Endothelial cell of umbilical vein (primary cell): ENCODE data around the gene CABP5. TPM values are rescaled to one million over a fixed set of nuclear protein-coding genes. Genes with fewer than 3 reads are reported as not detected.

ENCODE experiments used
- BruUV-seq: library from RNA; stranded (reverse); fragments of 400-500 nt; replicated peaks from 2 replicates; lab custom pipeline; 2021; lab: Mats Ljungman, UMichigan
- CTCF ChIA-PET: fragments of 300-600, 350-600 bp; sonication (Branson Sonifier 250); formaldehyde crosslinking; loops from one replicate; lab custom pipeline; 2021; ENCODE audit warnings: antibody characterized with exemption, inconsistent platforms; lab: Charles Lee
- POLR2A ChIA-PET: fragments of 300-600, 350-600 bp; sonication (Branson Sonifier 250); formaldehyde crosslinking; loops from one replicate; lab custom pipeline; 2021; ENCODE audit warnings: antibody characterized with exemption, inconsistent platforms; lab: Charles Lee
- DNase-seq: peaks from one replicate; pipeline ENCODE4 v3.0.0-alpha.2; 2011; ENCODE audit warnings: low read depth, low spot score
- FAIRE-seq: peaks from 2 replicates; lab custom pipeline; 2011; peaks lifted over from hg19 to GRCh38; lab: Jason Lieb, UNC
- H2AFZ ChIP-seq: 2 replicates; pipeline ENCODE4 v1.6.0; 2012; ENCODE audit warnings: low read depth, low read length, control low read depth, inconsistent platforms
- H3K27ac ChIP-seq: 2 replicates; pipeline ENCODE4 v1.5.1; 2011; ENCODE audit warnings: low read depth, mild to moderate bottlenecking, control low read depth, low read length, moderate library complexity; ENCODE audit not compliant: insufficient read depth
- H3K27me3 ChIP-seq, 2 experiments: 2 replicates each; pipeline versions ENCODE4 v1.6.0 to v1.6.1; 2011; ENCODE audit warnings: low read length in 2 of 2, mixed read lengths in 1 of 2; ENCODE audit not compliant: control insufficient read depth in 2 of 2, insufficient read depth in 2 of 2
- H3K36me3 ChIP-seq, 2 experiments: 2 replicates in 1 of 2; 3 replicates in 1 of 2; pipeline ENCODE4 v1.5.1; 2011; ENCODE audit warnings: low read length in 2 of 2, mild to moderate bottlenecking in 1 of 2, moderate library complexity in 1 of 2; ENCODE audit not compliant: control insufficient read depth in 2 of 2, insufficient read depth in 2 of 2; ENCODE audit errors: extremely low read depth in 1 of 2
- H3K4me1 ChIP-seq: 3 replicates; pipeline ENCODE4 v1.5.1; 2011; ENCODE audit warnings: mild to moderate bottlenecking, low read length; ENCODE audit not compliant: control insufficient read depth, insufficient read depth; ENCODE audit errors: extremely low read depth
- H3K4me2 ChIP-seq: 2 replicates; pipeline ENCODE4 v1.6.1; 2011; ENCODE audit warnings: low read length, control low read depth, mixed read lengths; ENCODE audit not compliant: insufficient read depth
- H3K4me3 ChIP-seq, 3 experiments: fragments of 200-600 bp in 1 of 3; sonication (generic), shearing (Covaris generic) in 1 of 3; replicated peaks in 1 of 3; 2 replicates each; pipeline ENCODE4 v1.5.1; 2011 to 2016; ENCODE audit warnings: control low read depth in 3 of 3, low read length in 3 of 3, mild to moderate bottlenecking in 2 of 3, inconsistent platforms in 1 of 3, low read depth in 1 of 3, moderate library complexity in 1 of 3; ENCODE audit not compliant: insufficient read depth in 1 of 3
- H3K79me2 ChIP-seq: 2 replicates; pipeline ENCODE4 v1.6.0; 2012; ENCODE audit warnings: low read length, inconsistent platforms; ENCODE audit not compliant: control insufficient read depth, insufficient read depth
- H3K9ac ChIP-seq: replicated peaks from 2 replicates; pipeline ENCODE3; 2011; ENCODE audit warnings: low read length, control low read depth; ENCODE audit not compliant: insufficient read depth; ENCODE audit errors: extremely low read depth
- H3K9me1 ChIP-seq: replicated peaks from 3 replicates; pipeline ENCODE4 v1.6.0; 2011; ENCODE audit warnings: mild to moderate bottlenecking, low read length; ENCODE audit not compliant: control insufficient read depth, insufficient read depth; ENCODE audit errors: extremely low read depth
- H3K9me3 ChIP-seq: replicated peaks from 2 replicates; pipeline ENCODE4 v1.5.1; 2012; ENCODE audit warnings: low read length, inconsistent platforms; ENCODE audit not compliant: control insufficient read depth, insufficient read depth
- H4K20me1 ChIP-seq: replicated peaks from 2 replicates; pipeline ENCODE3; 2011; ENCODE audit warnings: mild to moderate bottlenecking, low read length; ENCODE audit not compliant: control insufficient read depth, insufficient read depth; ENCODE audit errors: extremely low read depth
- CTCF ChIP-seq, 2 donors: IDR thresholded peaks; 1 replicate in 1 of 2; 2 replicates in 1 of 2; pipeline ENCODE4 v1.5.1; 2011; ENCODE audit warnings: low read length in 2 of 2, mild to moderate bottlenecking in 2 of 2, moderate library complexity in 2 of 2, control low read depth in 1 of 2, inconsistent platforms in 1 of 2, low read depth in 1 of 2; ENCODE audit not compliant: insufficient read depth in 1 of 2; ENCODE audit errors: extremely low read depth in 1 of 2
- EZH2 ChIP-seq: IDR thresholded peaks from 2 replicates; pipeline ENCODE4 v1.6.1; 2012; ENCODE audit warnings: borderline replicate concordance, low read depth, mild to moderate bottlenecking, moderate library complexity, low read length, inconsistent platforms; ENCODE audit not compliant: severe bottlenecking
- FOS ChIP-seq: IDR thresholded peaks from 2 replicates; pipeline ENCODE4 v1.6.1; 2011; ENCODE audit warnings: mild to moderate bottlenecking, low read length, moderate library complexity, borderline replicate concordance; ENCODE audit not compliant: insufficient read depth
- GATA2 ChIP-seq: IDR thresholded peaks from 2 replicates; pipeline ENCODE4 v1.7.0; 2011; ENCODE audit warnings: low read depth, mild to moderate bottlenecking, moderate library complexity, mixed read lengths, low read length; ENCODE audit not compliant: insufficient read length, insufficient read depth
- JUN ChIP-seq: IDR thresholded peaks from 2 replicates; pipeline ENCODE4 v1.6.1; 2011; ENCODE audit warnings: borderline replicate concordance, low read depth; ENCODE audit not compliant: insufficient read length, insufficient read depth
- MAX ChIP-seq: IDR thresholded peaks from 2 replicates; pipeline ENCODE4 v1.6.1; 2011; ENCODE audit not compliant: insufficient read depth, insufficient read length
- MYC ChIP-seq: IDR thresholded peaks from one replicate; pipeline ENCODE4 v1.6.1; 2011; ENCODE audit warnings: mild to moderate bottlenecking, low read depth, low read length
- POLR2A ChIP-seq: IDR thresholded peaks from 2 replicates; pipeline ENCODE4 v1.6.1; 2012; ENCODE audit warnings: low read depth, mild to moderate bottlenecking, control low read depth, low read length
- POLR2AphosphoS5 ChIP-seq: IDR thresholded peaks from 2 replicates; pipeline ENCODE4 v1.6.1; 2012; ENCODE audit warnings: low read depth, mild to moderate bottlenecking, control low read depth, low read length, moderate library complexity; ENCODE audit not compliant: insufficient read depth
- dilution Hi-C: fragments of 300-500 bp; cut with MboI; formaldehyde crosslinking; loops from one replicate; pipeline ENCODE4 v1.15.0; 2019; ENCODE audit warnings: low sequenced_read_pairs; ENCODE audit not compliant: extremely low pct_ligation_motif_present
- intact Hi-C: fragments of 100-400 bp; cut with micrococcal nuclease; formaldehyde crosslinking; loops from one replicate; pipeline ENCODE4 v1.10.0; 2022
- polyA plus RNA-seq, 4 experiments: library from polyadenylated mRNA; depleted of rRNA in 3 of 4; stranded (reverse) in 3 of 4; unstranded in 1 of 4; fragments of >200 nt; gene quantifications; 2 replicates each; pipeline versions ENCODE4 v1.2.1 to v1.2.3, GENCODE V29; 2011 to 2012; ENCODE audit warnings: missing spikeins in 1 of 4
- total RNA-seq: library from RNA; stranded (reverse); gene quantifications from 2 replicates; pipeline ENCODE4 v1.2.3, GENCODE V29; 2021

CABP5 gene
- total and polyA plus RNA-seq, 2 donors (not counting 3 experiments of a cell fraction or from before 2014, with no cell fraction given) = not detected

GRCh38 chr19:48029431-48029830 is 14.4 kb downstream of the CABP5 start:
- ChIA-PET CTCF (interaction anchor here (0.6 to 1.2 kb wide), 2 partner anchors 12 to 30 kb away, joined by 3 to 6 read pairs; no protein-coding TSS in a partner anchor), POLR2A (interaction anchor here (0.6 kb wide), 1 partner anchor 194 kb away, joined by 8 read pairs; no protein-coding TSS in a partner anchor)
- Histone ChIP-seq H3K27ac (no peak overlapping the region), H2AFZ (no peak overlapping the region), H3K9me1 (no peaks in the 10 kb centered on the region), H3K9ac (no peak overlapping the region), H3K4me1 (no peaks in the 10 kb centered on the region), H3K79me2 (no peaks in the 10 kb centered on the region), H3K4me3 (no peak overlapping the region), H4K20me1 (no peaks in the 10 kb centered on the region), H3K9me3 (no peaks in the 10 kb centered on the region), H3K4me2 (no peak overlapping the region), H3K36me3 (no peaks in the 10 kb centered on the region), H3K27me3 (no peaks in the 10 kb centered on the region)
- DNase-seq (no peak), FAIRE-seq (no peak)
- no TSS peak for BruUV-seq
- dilution Hi-C loops = no loop called here
- intact Hi-C loops = no loop called here
- TF ChIP-seq FOS (no peak), POLR2AphosphoS5 (no peak), EZH2 (no peak), MAX (no peak), POLR2A (no peak), CTCF (IDR thresholded peaks at IDR 0.05; ENCODE audit: extremely low read depth in 1 of 2, insufficient read depth in 1 of 2, low read depth in 1 of 2, low read length in 2 of 2) (no peak), GATA2 (no peak), JUN (no peak), MYC (no peak)
